ENCODE measurements around the gene ZNF777. TPM values are rescaled to one million over a fixed set of nuclear protein-coding genes. Genes with fewer than 3 reads are reported as not detected.

Gene ZNF777
- total RNA-seq, result 10 to 100 TPM in 1 of 5 donors, 1 to 10 TPM in 4; 1.2 to 15.2 (median 4.5) TPM
- polyA plus RNA-seq, result 1 to 10 TPM; 5.2 to 6.1 (median 5.3) TPM
- long read RNA-seq, donor 1, result 0 reads
- long read RNA-seq, donor 2, result 0 reads
- long read RNA-seq, donor 3, result 0 reads
- long read RNA-seq, donor 4, result 0 reads
- long read RNA-seq, donor 5, result 0 reads
- long read RNA-seq, donor 6, partial matches to known transcripts, result 0 of 7 reads
- long read RNA-seq, donor 6, other reads (novel, unspliced or antisense), result 6 of 7 reads
- long read RNA-seq, donor 7, partial matches to known transcripts, result 7 of 7 reads
- long read RNA-seq, donor 7, other reads (novel, unspliced or antisense), result 0 of 7 reads
- long read RNA-seq, donor 8, result 0 reads
- long read RNA-seq, donor 9, result 0 reads
- long read RNA-seq, donor 10, result 0 reads

GRCh38 chr7:149460493-149461277 lies at the start of gene ZNF777:
TSS of gene ZNF777 (minus strand) at chr7:149461062. CDS start at chr7:149456022, 5,040 bp downstream.
- intact Hi-C loops (cut with DNase I; ENCODE audit: low total_unique reads), result no loop called here
- Histone ChIP-seq H3K27me3 (peaks cover 0 to 4% (median 0%) of the 10 kb centered on the region in 3 donors), H3K4me1 (peaks cover 10 to 41% (median 30%) of the 10 kb centered on the region in 4 donors), H3K4me3 (peak within 1 kb of the TSS; percentile 73 to 87 (median 80)), H3K27ac (peak within 1 kb of the TSS; percentile 81 to 92 (median 84)), H3K36me3 (peaks cover under 1 to 15% (median 11%) of the 10 kb centered on the region in 4 donors), H3K9me3 (no peaks in the 10 kb centered on the region)
- TF ChIP-seq EP300 (IDR thresholded peaks at IDR 0.05), result no peak
- TF ChIP-seq, protein P1, sequence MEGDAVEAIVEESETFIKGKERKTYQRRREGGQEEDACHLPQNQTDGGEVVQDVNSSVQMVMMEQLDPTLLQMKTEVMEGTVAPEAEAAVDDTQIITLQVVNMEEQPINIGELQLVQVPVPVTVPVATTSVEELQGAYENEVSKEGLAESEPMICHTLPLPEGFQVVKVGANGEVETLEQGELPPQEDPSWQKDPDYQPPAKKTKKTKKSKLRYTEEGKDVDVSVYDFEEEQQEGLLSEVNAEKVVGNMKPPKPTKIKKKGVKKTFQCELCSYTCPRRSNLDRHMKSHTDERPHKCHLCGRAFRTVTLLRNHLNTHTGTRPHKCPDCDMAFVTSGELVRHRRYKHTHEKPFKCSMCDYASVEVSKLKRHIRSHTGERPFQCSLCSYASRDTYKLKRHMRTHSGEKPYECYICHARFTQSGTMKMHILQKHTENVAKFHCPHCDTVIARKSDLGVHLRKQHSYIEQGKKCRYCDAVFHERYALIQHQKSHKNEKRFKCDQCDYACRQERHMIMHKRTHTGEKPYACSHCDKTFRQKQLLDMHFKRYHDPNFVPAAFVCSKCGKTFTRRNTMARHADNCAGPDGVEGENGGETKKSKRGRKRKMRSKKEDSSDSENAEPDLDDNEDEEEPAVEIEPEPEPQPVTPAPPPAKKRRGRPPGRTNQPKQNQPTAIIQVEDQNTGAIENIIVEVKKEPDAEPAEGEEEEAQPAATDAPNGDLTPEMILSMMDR (IDR thresholded peaks at IDR 0.05), result peak in 5 of 7 experiments; percentile 13 to 42 (median 23)
- peak in 2 of 3 donors; percentile 56 to 60 for TF ChIP-seq POLR2AphosphoS5 (IDR thresholded peaks at IDR 0.05)
- DNase-seq, result peak; percentile 87 to 96
- WGBS, 5 donors, result 0 to 1% (median 1%) methylated on average over 19 to 64 of the region's 64 CpGs

DNA sequence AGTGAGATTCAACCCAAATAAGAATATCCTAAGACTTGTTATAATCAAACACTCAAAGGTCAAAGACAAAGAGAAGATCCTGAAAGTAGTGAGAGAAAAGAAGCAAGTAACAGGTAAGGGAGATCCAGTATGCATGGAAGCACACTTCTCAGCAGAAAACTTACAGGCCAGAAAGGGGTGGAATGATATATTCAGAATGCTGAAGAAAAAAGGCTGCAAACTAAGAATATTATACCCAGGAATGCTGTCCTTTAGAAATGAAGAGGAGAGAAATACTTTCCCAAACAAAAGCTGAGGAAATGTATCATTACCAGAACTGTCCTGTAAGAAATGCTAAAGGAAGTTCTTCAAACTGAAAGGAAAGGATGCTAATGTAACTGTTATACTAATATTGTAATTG lies 49.4 kb upstream of the ZNF777 start:
- no peaks in the 10 kb centered on the region for H3K36me3 ChIP-seq
- DNase-seq, result no peak
- H3K9me3 ChIP-seq, result peaks cover 7 to 51% (median 24%) of the 10 kb centered on the region in 4 donors
- no peaks in the 10 kb centered on the region for H3K4me1 ChIP-seq
- H3K27me3 ChIP-seq, result no peaks in the 10 kb centered on the region
- TF ChIP-seq EP300 (IDR thresholded peaks at IDR 0.05), result no peak
- no peak for TF ChIP-seq POLR2A (IDR thresholded peaks at IDR 0.05)
- TF ChIP-seq POLR2AphosphoS5 (IDR thresholded peaks at IDR 0.05), result no peak
- TF ChIP-seq, protein P1 (IDR thresholded peaks at IDR 0.05), result no peak
- no peak overlapping the region for H3K27ac ChIP-seq
- H3K4me3 ChIP-seq, result no peak overlapping the region
- intact Hi-C loops (cut with DNase I; ENCODE audit: low total_unique reads), result no loop called here

DNA sequence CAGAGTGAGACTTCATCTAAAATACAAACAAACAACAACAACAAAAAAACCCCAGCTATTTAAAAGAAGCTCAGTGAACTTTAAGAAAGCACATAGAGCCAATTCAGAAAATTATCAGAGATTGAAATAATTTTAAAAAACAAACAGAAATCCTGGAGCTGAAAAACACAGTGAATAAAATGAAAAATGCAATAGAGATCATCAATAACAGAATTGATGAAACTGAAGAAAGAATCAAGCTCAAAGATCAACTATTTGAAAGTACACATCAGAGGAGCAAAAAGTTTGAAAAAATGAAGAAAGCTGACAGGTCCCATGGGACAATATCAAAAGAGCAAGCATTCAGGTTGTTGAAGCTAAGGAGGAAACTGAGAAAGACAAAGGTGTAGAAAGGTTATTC lies 48.9 kb upstream of the ZNF777 start:
- TF ChIP-seq POLR2A (IDR thresholded peaks at IDR 0.05), result no peak
- TF ChIP-seq EP300 (IDR thresholded peaks at IDR 0.05), result no peak
- TF ChIP-seq, protein P1 (IDR thresholded peaks at IDR 0.05), result no peak
- TF ChIP-seq POLR2AphosphoS5 (IDR thresholded peaks at IDR 0.05), result no peak
- no peak overlapping the region for H3K4me3 ChIP-seq
- DNase-seq, result no peak
- no peaks in the 10 kb centered on the region for H3K4me1 ChIP-seq
- intact Hi-C loops (cut with DNase I; ENCODE audit: low total_unique reads), result no loop called here
- peaks cover 7 to 51% (median 24%) of the 10 kb centered on the region in 4 donors for H3K9me3 ChIP-seq
- no peak overlapping the region for H3K27ac ChIP-seq
- no peaks in the 10 kb centered on the region for H3K27me3 ChIP-seq
- no peaks in the 10 kb centered on the region for H3K36me3 ChIP-seq

DNA sequence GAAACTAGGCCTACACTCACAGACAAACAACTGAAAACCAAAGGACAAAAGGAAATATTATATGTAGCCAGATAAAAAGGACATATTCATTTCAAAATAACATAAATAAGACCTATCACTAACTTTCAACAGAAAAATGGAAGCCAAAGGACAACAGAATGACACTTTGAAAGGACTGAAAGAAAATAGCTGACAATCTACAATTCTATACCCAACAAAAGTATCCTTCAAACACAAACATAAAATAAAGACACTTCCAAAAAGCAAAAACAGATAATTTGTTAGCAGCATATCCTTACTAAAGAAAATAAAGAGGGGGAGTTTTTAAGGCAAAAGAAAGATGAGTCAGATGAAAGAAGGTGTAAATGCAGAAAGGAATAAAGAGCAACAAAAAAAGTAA lies 44.7 kb upstream of the ZNF777 start:
- Histone ChIP-seq H3K4me1 (no peaks in the 10 kb centered on the region), H3K9me3 (peaks cover 7 to 34% (median 18%) of the 10 kb centered on the region in 4 donors), H3K36me3 (no peaks in the 10 kb centered on the region), H3K4me3 (no peak overlapping the region), H3K27ac (no peak overlapping the region), H3K27me3 (no peaks in the 10 kb centered on the region)
- no peak for DNase-seq
- TF ChIP-seq, protein P1 (IDR thresholded peaks at IDR 0.05), result no peak
- TF ChIP-seq POLR2A (IDR thresholded peaks at IDR 0.05) (no peak), EP300 (IDR thresholded peaks at IDR 0.05) (no peak), POLR2AphosphoS5 (IDR thresholded peaks at IDR 0.05) (no peak)
- intact Hi-C loops (cut with DNase I; ENCODE audit: low total_unique reads), result no loop called here
